Adipocyte (in vitro differentiated cells): ENCODE results near the gene TKT.

Source experiments
- DNase-seq: peaks from one replicate; pipeline ENCODE4 v3.0.0-alpha.2; 2015; ENCODE audit warnings: low read depth
- H3K27me3 ChIP-seq: replicated peaks from 2 replicates; pipeline ENCODE4 v1.7.0; 2013; ENCODE audit warnings: mild to moderate bottlenecking, low read length, moderate library complexity; ENCODE audit not compliant: control insufficient read depth, insufficient read depth
- H3K36me3 ChIP-seq: 2 replicates; pipeline ENCODE4 v1.7.0; 2013; ENCODE audit warnings: low read length, mild to moderate bottlenecking, moderate library complexity; ENCODE audit not compliant: control insufficient read depth, insufficient read depth, severe bottlenecking
- H3K4me1 ChIP-seq: 2 replicates; pipeline ENCODE4 v1.7.0; 2013; ENCODE audit warnings: mild to moderate bottlenecking, low read length, moderate library complexity; ENCODE audit not compliant: control insufficient read depth, insufficient read depth
- H3K4me3 ChIP-seq: 2 replicates; pipeline ENCODE4 v1.7.0; 2013; ENCODE audit warnings: mild to moderate bottlenecking, low read length, moderate library complexity
- H3K9ac ChIP-seq: 2 replicates; pipeline ENCODE4 v1.7.0; 2013; ENCODE audit warnings: mild to moderate bottlenecking, low read length, moderate library complexity
- H3K9me3 ChIP-seq: 2 replicates; pipeline ENCODE4 v1.7.0; 2013; ENCODE audit warnings: mild to moderate bottlenecking, low read length, moderate library complexity; ENCODE audit not compliant: control insufficient read depth

TKT gene

DNA sequence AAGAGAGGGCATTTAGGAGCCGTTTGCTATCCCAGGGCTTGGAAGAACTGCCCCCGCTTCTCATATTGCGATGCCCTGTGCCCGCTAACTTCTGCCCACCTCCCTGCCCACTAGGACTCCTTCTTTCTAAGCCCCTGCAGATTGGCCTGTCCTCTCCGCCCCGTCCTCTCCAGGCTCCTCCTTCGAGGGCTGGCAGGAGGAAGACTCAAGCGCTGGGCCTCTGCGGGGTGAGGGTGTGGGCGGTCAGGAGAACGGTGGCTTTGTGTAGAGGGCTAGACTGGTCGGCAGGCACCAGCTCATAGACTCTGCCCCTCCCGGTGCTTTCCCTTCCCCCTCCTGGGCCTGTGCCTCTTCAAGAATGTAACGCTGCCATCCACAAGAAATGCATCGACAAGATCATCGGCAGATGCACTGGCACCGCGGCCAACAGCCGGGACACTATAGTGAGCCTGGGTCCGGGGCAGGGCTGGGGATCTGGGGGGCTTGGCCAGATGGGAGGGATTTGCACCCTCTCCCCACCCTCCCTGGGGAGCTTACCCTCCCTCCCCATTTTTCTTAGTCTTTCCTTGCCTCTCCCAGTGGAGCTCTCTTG lies 73.0 kb downstream of the TKT start:
- no peak for DNase-seq
- Histone ChIP-seq H3K27me3 (no peaks in the 10 kb centered on the region), H3K9me3 (no peaks in the 10 kb centered on the region), H3K36me3 (peaks cover 82% of the 10 kb centered on the region), H3K4me1 (no peaks in the 10 kb centered on the region), H3K9ac (no peak overlapping the region), H3K4me3 (no peak overlapping the region)

DNA sequence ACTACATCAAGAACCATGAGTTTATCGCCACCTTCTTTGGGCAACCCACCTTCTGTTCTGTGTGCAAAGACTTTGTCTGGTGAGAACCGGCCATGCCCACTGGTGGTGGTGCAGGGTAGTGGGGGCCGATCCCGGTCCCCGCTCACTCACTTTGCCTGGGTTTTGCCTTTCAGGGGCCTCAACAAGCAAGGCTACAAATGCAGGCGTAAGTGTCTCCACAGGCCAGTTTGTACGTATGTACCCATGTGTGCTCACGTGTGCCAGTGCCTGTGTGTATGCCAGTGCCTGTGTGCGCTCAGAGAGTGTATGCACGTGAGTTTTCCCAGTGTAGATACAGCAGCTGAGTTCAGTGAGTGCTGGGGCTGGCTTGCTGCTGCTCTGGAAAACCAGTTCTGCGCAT lies 74.3 kb downstream of the TKT start:
- H3K36me3 ChIP-seq = peaks cover 70% of the 10 kb centered on the region
- H3K27me3 ChIP-seq = no peaks in the 10 kb centered on the region
- H3K4me1 ChIP-seq = no peaks in the 10 kb centered on the region
- H3K9me3 ChIP-seq = no peaks in the 10 kb centered on the region
- DNase-seq = no peak
- H3K9ac ChIP-seq = no peak overlapping the region
- H3K4me3 ChIP-seq = no peak overlapping the region

DNA sequence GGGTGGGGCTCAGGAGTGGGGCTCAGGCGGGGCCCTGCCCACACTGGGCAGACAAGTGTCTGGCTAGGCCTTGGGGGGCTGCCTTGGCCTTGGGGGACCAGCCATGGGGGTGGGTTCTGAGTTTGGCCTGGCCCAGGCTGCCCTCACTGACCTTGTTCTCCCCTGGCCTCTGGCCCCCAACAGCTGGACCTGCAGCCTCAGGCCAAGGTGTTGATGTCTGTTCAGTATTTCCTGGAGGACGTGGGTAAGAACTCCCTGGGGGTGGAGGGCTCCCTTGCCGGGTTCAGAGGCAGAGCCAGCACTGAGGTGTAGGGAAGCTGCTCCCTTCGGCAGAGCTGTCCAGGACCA lies 74.8 kb downstream of the TKT start:
- no peak overlapping the region for H3K9ac ChIP-seq
- H3K9me3 ChIP-seq = no peaks in the 10 kb centered on the region
- H3K4me3 ChIP-seq = no peak overlapping the region
- no peaks in the 10 kb centered on the region for H3K4me1 ChIP-seq
- H3K36me3 ChIP-seq = peaks cover 66% of the 10 kb centered on the region
- no peak for DNase-seq
- no peaks in the 10 kb centered on the region for H3K27me3 ChIP-seq

- Histone ChIP-seq H3K27me3 (no peaks in the 10 kb centered on the region), H3K9ac (no peak overlapping the region), H3K9me3 (no peaks in the 10 kb centered on the region), H3K36me3 (peaks cover 61% of the 10 kb centered on the region), H3K4me3 (no peak overlapping the region), H3K4me1 (no peaks in the 10 kb centered on the region)
- DNase-seq = no peak
These were observed 75.4 kb downstream of the TKT start for GRCh38 chr3:53180305-53181023.

DNA sequence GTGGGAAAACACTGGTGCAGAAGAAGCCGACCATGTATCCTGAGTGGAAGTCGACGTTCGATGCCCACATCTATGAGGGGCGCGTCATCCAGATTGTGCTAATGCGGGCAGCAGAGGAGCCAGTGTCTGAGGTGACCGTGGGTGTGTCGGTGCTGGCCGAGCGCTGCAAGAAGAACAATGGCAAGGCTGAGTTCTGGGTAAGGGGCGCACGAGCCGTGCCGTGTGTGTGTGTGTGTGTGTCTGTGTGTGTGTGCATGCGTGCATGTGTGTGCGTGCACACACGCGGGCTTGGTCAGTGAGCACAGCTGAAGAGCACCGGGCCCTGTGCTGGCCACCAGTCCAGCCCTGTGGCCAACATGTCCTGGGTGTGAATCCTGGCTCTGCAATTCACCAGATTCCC lies 76.2 kb downstream of the TKT start:
- Histone ChIP-seq H3K9ac (no peak overlapping the region), H3K27me3 (no peaks in the 10 kb centered on the region), H3K4me3 (no peak overlapping the region), H3K9me3 (no peaks in the 10 kb centered on the region), H3K36me3 (peaks cover 53% of the 10 kb centered on the region), H3K4me1 (no peaks in the 10 kb centered on the region)
- no peak for DNase-seq

DNA sequence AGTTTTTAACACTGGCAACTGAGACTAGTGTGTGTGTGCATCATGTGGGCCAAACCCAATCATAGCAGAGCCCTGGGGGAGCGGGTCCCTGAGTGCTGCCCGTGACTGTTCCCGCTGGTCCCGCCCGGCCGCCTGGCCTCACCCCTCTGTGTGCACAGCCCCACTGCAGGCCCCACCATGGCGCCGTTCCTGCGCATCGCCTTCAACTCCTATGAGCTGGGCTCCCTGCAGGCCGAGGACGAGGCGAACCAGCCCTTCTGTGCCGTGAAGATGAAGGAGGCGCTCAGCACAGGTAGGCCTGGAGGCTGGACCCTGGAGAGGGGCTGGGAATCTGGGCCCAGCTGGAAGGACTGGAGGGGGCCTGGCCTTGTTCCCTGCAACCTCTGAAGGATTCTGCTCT lies 77.6 kb downstream of the TKT start:
- H3K36me3 ChIP-seq = peaks cover 54% of the 10 kb centered on the region
- no peak overlapping the region for H3K4me3 ChIP-seq
- no peak for DNase-seq

GRCh38 chr3:53175613-53176540 lies 79.9 kb downstream of the TKT start:
- Histone ChIP-seq H3K36me3 (peaks cover 31% of the 10 kb centered on the region), H3K9ac (no peak overlapping the region), H3K4me1 (no peaks in the 10 kb centered on the region), H3K4me3 (no peak overlapping the region), H3K9me3 (no peaks in the 10 kb centered on the region), H3K27me3 (no peaks in the 10 kb centered on the region)
- no peak for DNase-seq

More for the DNA sequence above, 77.6 kb downstream of the TKT start:
- Histone ChIP-seq H3K9me3 (no peaks in the 10 kb centered on the region), H3K4me1 (no peaks in the 10 kb centered on the region), H3K27me3 (no peaks in the 10 kb centered on the region), H3K9ac (no peak overlapping the region)
